ENCODE data around the gene STARD13. TPM values are rescaled to one million over a fixed set of nuclear protein-coding genes. Genes with fewer than 3 reads are reported as not detected.

The STARD13 gene
- total RNA-seq, 1 donor from 2014 or later, result 2.3 TPM

DNA sequence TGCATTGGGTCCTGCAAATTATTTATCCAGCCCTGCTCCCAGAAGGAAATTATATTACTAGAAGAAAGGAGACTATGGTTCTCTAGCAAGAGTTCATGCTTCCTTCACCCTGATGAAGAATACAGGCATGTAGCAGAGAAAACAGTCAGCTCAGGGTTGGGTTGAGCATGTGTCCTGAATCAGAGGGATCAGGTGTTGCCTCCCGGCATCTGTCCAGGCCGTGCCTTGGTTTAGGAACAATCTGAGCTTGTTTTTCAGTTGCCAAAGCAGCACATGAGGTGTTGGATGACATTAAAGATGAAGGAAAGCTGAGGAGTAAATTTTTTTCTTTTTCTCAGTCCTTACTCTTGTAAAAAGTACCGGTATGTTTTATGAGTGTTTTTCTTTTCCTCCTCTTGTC is 207.3 kb downstream of the STARD13 start:
- ATAC-seq, result no peak

DNA sequence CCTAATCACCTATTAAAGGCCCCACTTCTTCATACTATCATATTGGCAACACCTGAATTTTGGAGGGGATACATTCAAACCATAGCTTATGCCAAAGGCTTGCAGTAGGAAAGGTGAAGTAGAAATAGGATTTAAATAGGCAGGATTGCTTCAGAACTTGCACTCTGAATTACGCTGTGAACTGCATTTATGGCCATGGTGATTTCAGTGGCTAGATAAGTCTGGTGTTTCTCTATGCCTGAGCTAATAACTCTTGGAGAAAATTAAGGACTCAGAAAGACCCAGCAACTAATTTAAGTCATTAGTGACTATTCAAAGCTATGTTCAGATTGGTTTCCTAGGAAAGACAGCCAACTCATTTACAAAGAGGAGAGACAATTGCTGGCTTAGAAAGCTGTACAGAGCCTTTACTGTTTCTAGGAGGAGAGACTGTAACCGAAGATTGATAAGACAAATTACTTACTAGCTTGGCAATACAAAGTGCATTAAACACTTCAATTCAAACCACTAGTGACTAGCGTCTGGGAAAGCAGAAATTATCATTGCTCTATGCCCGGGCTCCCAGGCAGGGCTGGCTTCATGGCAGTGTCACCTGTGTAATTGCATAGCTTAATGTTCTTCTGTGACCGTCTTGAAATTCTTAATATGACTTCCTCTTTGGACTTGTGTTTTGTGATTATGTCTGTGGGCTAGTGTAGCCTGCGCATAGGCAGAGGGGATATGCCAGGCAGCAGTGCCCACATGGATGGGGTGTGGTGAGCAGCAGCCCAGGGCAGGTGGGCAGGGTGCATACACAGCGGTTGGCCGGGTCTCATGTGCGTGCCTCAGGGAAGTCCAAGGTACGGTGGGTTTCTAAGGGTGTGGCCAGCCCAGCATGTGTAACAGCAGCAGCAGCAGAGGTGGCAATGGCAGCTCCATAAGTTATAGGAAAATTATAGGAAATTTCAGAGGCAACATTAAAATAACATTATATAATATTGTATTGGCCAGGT is 209.3 kb downstream of the STARD13 start:
- ATAC-seq, result no peak

DNA sequence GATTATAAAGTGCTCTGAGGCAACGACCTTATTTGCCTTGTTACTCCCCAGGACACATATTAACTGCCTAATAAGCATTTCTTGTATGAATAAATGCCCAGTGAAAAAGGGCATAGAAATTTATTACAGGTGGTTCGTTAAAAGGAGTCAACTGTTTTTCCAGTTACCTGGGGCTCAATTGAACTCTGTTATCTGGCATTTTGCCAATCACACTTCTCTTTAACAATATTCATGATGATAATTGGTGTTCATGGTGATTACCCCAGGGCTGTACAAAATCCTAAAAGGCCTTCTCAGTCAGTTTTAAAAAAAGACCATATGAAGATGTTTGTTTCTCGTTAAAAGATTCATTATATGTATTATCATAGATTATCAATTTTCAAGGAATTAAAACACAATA is 212.2 kb downstream of the STARD13 start:
- no peak for ATAC-seq

DNA sequence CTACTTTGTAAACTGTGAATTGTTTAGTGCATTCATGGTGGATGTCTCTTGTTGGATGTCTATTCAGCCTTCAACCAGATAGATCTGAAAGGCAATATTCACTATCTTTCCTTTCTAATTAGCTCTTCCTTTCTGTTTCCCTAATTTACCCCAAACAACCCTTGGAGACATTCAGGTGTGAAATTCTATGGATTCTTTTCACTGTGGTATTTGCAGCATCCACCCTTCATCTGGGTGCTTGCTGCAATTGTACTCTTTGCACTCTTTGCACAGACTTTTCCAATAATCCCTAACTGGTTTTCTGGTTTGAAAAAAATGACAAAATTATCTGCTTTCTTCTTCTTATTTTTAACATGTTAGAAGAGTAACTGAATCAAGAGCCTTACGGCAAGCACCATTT is 212.8 kb downstream of the STARD13 start:
- no peak for ATAC-seq

DNA sequence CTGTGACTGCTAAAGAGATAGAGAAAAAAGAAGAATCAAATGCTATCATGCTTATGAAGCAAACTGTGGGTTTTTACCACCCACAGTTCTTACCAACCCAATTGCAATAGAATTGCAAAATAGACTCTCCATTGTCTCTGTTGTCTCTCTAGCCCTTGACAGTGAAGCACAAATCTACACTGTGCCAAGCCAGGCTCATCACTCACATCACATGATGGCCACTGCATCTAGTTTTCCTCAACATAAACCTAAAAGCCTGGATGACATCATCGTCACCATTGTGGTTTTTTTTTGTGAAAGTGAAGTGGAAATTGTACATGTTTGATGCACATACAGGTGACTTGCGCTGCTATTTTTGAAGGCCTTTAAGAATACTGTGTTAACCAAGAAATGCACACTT is 213.3 kb downstream of the STARD13 start:
- no peak for ATAC-seq

DNA sequence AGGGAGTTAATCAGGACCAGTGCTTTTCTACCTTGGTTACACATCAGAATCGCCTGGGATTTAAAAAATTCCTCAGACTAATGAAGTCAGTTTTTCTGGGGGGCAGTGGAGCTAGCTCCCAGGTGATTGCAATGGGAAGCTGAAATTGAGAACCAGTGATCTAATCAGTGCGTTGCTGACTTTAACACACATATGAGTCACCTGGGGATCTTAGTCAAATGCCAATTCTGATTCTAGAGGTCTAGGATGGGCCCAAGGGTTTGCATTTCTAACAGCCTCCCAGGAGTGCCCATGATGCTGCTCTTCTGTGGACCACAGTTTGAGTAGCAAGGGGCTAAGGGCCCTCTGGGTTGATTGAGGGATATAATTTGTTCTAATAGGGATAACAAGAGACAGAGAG is 214.8 kb downstream of the STARD13 start:
- ATAC-seq, result no peak

DNA sequence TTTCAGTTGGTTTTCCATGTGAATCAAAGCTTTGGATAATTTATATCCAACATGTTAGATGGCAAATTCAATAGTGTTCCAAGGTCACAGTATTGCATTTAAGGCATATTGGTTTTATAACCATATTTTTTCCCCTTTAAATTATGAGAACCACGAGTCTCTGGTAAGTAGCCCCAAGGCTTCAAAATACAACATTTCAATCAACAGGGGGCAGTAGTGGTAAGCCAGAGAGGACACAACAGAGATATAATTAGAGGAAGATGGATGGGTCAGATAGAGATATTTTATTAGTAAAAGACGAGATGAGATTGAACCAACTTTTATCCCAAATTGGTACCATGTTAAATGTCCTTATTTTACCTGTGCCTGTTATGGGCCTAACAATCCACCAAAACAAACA is 216.2 kb downstream of the STARD13 start:
- no peak for ATAC-seq

DNA sequence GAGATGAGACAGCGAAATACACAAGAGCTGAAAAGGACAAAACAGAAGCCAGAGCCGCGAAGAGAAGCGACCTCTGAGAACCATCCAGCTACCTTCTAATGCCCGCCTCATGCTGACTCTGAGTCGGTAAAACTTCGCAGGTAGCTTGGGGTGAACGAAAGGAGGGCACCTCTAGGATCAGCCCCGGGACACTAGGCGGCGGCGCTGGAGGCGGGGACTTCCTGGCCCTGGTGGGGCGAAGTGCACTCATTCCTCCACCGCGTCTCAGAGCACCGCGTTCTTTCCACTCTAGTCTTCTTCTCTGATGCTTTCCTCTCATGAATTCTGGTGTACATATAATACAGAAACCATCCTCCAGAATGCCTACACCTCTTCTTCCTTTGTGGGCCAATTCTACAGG is 219.2 kb downstream of the STARD13 start:
- no peak for ATAC-seq

DNA sequence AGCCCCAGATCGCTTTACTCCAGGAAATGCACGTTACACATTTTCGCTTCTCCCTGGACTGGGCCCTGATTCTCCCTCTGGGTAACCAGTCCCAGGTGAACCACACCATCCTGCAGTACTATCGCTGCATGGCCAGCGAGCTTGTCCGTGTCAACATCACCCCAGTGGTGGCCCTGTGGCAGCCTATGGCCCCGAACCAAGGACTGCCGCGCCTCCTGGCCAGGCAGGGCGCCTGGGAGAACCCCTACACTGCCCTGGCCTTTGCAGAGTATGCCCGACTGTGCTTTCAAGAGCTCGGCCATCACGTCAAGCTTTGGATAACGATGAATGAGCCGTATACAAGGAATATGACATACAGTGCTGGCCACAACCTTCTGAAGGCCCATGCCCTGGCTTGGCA is 224.7 kb downstream of the STARD13 start:
- no peak for ATAC-seq

DNA sequence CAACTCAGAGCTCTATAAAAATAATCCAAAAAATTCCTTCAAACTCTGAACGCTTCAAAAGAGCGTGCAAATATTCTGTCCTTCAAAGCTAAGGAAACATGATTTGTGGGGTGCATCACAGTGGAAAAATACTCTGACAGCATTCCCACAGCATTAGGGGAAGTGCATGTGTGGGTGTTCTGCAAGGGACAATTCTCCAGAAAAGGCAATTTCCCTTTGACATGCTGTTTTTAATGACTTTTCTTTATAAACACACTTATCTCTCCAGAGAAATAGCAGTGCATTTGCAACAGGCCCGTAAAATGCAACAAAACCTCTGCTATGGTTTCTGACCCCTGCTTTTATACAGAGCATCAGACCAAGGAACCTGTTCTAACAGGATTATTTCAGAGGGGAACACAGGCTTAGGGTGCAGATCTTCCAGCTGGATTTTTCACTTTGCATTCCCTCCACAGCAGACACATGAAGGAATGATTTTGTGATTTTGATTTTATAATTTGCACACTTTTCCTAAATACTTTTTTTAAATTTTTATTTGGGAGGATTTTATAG is 226.7 kb downstream of the STARD13 start:
- ATAC-seq, result no peak

DNA sequence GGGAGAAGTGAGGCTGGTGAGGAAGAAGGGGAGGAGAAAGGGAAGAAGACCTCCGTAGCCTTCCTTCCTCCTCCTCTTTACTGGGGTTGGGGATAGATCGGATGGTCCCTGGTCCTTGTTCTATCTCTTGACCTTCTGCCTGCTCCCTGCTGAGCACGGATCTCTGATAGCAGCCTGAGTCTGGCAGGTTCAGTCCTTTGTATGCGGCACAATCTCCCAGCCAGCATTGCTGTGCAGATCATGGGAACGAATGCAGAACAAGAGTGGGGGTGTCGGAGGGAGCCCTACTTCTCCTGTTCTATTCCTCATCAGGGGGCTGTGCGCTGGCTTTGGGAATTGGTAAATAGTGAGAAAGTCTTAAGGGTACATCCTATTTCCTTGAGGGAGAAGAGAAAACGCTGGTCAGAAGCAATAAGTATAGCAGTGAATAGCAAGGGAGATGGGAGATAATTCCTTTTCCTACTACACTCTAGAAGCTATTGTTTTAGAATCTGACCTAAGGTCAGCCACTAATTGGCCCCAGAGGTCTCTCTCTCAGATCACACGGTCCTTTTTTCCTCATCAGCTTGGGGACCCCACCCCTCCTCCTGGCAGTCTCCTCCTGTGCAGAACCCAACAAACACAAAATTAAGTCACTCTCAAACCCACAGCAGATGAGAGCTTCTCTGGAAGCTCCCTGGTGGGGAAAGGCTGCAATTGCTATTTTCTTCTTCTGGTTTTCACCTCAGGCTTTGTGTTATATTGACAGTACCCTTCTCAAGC is 228.4 kb downstream of the STARD13 start:
- no peak for ATAC-seq

DNA sequence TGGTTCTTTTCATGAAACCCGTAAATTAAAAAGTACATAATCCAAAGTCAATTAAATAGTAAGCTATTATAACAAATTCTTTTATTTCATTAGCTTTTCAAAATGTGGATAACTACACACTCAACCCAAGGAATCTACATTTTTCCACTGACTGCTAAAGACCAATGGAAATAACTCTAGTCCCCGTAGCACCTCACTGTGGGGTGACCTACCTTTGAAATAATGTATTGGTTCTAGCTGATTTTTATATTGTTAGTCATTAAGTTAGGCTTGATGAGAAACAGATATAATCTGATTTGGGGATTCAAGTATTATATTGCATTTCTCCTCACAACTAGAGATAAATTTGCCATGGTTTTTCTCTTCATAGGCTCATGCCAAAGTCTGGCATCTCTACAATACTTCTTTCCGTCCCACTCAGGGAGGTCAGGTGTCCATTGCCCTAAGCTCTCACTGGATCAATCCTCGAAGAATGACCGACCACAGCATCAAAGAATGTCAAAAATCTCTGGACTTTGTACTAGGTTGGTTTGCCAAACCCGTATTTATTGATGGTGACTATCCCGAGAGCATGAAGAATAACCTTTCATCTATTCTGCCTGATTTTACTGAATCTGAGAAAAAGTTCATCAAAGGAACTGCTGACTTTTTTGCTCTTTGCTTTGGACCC is 232.0 kb downstream of the STARD13 start:
- no peak for ATAC-seq
